CD4-positive, alpha-beta T cell treated with Interleukin-10 for 1 hour (primary cell): ENCODE results near the gene AMD1.
"Not testable (repeated sequence)": the region's sequence is repeated elsewhere in the genome, so short reads cannot be mapped to it uniquely, and the experiment has no call there.

Source experiments
- DNase-seq: peaks from one replicate; pipeline ENCODE4 v3.0.0-alpha.2; 2020

Gene AMD1

GRCh38 chr6:110873981-110874879, at the start of gene AMD1:
TSS of gene AMD1 (plus strand) at chr6:110874785. CDS start at chr6:110875106, 321 bp downstream.
- peak; percentile 97 for DNase-seq

DNA sequence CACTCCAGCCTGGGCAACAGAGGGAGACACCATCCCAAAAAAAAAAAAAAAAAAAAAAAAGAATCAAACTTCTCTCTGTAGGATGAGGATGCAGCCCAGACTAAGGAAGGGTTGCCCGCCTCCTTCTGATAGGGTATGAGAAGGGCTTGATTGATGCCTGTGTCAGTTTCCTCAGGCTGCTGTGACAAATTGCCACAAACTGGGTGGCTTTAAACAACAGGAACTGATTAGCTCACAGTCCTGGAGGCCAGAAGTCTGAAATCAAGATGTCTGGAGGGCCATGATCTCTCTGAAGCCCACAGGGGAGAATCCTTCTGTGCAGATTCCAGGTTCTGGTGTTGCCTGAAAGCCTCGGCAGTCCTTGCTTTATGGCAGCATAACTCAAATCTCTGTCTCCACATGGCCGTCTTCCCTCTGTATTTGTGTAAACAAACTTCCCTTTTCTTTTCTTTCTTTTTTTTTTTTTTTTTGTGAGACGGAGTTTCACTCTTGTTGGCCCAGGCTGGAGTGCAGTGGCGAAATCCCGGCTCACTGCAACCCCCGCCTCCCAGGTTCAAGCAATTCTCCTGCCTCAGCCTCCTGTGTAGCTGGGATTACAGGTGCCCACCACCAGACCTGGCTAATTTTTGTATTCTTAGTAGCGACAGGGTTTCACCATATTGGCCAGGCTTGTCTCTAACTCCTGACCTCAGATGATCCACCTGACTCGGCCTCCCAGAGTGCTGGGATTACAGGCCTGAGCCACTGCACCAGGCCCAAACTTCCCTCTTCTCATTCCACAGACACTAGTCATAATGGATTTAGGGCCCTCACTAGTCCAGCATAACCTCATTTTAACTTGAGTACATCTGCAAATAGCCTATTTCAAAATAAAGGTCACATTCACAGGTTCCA, 48.1 kb upstream of the AMD1 start:
- DNase-seq: no peak

DNA sequence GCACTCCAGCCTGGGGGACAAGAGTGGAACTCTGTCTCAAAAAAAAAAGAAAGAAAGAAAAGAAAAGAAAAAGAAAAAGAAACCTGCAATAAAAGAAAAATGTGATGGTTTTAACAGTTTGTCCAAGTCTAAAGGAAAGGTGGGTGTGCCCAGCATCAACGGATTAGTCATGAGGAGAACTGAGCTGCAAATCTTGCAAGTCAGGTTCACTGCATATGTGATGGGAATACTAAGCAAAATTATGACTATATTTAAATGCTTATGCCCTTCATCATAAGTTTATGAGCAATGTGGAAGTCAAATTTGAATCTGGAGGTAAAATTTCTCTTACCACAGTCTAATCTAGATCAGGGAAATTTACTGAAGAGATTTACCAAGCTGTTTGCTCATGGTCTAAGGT, 46.2 kb upstream of the AMD1 start:
- no peak for DNase-seq

- DNase-seq: no peak
Measured at GRCh38 chr6:110831405-110831804, 43.2 kb upstream of the AMD1 start.

DNA sequence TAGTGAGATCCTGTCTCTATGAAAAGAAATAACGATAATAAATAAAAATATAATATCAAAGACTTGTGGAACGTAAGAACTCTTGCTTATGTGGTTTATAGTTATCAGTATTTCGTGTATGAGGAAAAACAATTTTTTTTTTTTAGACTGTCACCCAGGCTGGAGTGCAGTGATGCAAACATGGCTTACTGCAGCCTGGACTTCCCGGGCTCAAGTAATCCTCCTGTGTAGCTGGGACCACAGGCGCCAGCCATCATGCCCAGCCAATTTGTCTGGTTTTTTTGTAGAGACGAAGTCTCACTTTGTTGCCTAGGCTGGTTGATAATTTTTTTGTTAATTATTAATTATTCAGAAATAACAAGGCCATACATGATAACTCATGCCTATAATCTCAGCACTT, 40.8 kb upstream of the AMD1 start:
- DNase-seq: no peak

DNA sequence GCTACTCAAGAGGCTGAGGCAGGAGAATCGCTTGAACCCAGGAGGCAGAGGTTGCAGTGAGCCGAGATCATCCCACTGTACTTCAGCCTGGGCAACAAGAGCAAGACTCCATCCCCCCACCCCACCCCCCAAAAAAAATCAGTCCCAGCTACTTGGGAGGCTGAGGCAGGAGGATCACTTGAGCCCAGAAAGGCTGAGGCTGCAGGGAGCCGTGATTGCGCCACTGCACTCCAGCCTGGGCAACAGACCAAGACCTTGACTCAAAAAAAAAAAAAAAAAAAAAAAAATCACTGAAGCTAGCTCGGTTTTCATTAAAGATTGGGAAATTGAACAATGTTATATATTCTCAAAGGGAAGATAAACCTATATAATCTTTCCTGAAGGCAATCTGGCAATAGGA, 38.8 kb upstream of the AMD1 start:
- DNase-seq: not testable (repeated sequence)

- DNase-seq: no peak
Measured at GRCh38 chr6:110841266-110841665, 33.3 kb upstream of the AMD1 start.

DNA sequence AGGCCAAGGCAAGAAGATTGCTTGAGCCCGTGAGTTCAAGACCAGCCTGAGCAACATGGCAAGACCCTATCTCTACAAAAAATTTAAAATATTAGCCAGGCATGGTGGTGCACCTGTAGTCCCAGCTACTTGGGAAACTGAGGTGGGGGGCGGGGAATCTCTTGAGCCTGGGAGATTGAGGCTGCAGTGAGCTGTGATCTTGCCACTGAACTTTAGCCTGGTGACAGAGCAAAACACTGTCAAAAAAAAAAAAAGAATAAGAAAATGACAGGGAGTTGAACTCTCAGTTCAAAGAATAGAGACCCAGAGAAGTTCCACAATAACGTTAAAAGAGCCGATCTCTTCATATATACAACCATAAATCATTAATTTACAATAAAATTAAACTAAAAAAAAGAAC, 24.8 kb upstream of the AMD1 start:
- no peak for DNase-seq

GRCh38 chr6:110852773-110853172, 21.8 kb upstream of the AMD1 start:
- DNase-seq: no peak

- DNase-seq: no peak
Measured at GRCh38 chr6:110853754-110854477, 20.7 kb upstream of the AMD1 start.

DNA sequence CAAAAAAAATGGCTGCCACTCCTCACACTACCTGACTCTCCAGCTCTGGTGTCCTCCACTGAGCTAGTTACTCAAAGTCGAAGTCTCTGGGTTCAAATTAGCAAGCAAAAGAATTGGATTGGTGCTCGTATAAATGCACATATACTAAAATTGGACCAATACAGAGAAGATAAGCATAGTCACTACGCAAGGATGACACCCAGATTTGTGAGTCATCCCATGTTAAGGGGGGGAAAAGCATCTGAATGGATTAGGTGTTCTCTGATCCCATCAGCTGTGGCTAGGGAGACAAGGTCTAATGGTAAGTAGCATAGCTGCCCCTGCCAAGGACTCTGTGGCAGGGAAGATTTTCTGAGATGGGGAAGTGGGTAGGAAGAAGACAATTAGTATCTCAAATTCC, 18.3 kb upstream of the AMD1 start:
- DNase-seq: no peak

DNA sequence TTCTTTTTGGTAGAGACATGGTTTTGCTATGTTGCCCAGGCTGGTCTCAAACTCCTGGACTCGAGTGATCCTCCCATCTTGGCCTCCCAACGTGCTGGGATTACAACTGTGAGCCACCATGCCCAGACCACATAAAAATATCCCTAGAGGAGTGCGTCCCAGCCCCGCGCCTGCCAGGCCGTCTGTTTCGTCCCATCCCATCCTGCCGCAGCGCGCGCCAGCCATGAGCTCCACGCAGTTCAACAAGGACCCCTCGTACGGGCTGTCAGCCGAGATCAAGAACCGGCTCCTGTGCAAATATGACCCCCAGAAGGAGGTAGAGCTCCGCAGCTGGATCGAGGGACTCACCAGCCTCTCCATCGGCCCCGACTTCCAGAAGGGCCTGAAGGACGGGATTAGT, 16.6 kb upstream of the AMD1 start:
- no peak for DNase-seq

DNA sequence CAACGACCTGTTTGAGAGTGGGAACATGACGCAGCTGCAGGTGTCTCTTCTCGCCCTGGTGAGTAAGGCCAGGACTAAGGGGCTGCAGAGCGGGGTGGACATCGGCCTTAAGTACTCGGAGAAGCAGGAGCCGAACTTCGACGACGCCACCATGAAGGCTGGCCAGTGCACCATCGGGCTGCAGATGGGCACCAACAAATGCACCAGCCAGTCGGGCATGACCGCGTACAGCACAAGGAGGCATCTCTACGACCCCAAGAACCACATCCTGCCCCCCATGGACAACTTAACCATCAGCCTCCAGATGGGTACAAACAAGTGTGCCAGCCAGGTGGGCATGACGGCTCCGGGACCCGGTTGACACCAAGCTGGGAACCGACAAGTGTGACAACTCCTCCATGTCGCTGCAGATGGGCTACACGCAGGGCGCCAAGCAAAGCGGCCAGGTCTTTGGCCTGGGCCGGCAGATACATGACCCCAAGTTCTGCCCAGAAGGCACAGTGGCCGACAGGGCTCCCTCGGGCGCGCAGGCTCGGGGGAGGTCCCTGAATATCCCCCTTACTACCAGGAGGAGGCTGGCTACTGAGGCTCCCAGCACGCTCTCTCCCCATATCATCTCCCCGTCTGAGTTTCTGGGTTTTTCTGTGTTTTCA, 15.9 kb upstream of the AMD1 start:
- DNase-seq: no peak

DNA sequence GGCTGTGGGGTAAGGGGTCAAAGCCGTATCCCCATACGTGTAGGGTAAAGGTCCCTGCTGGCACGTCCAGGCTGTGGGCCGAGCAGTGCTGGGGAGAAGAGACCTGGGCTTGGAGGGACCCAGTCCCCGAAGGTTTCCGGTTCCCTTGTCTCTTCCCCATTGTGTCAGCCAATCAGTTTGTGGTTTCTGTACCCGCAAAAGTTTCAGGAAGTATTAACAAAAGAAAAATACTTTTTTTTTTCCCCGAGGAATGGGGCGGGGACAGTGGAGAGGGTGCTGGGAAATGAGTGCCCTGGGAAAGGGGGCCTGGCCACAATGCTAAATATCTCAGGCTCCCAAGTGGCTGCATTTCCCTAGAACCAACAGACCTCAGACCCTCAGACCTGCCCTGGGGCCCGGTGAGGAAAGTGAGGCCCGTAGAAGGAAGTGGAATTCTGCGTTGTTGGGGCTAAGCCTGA, 15.2 kb upstream of the AMD1 start:
- DNase-seq: no peak

- no peak for DNase-seq
Measured at GRCh38 chr6:110864824-110865223, 9.8 kb upstream of the AMD1 start.

- DNase-seq: no peak
Measured at GRCh38 chr6:110874880-110875547, 429 bp downstream of the AMD1 start.

GRCh38 chr6:110875548-110876169, 1.1 kb downstream of the AMD1 start:
- peak; percentile 69 for DNase-seq

- DNase-seq: peak; percentile 68
Measured at GRCh38 chr6:110876170-110876773, 1.7 kb downstream of the AMD1 start.

- no peak for DNase-seq
Measured at GRCh38 chr6:110876806-110877564, 2.4 kb downstream of the AMD1 start.

DNA sequence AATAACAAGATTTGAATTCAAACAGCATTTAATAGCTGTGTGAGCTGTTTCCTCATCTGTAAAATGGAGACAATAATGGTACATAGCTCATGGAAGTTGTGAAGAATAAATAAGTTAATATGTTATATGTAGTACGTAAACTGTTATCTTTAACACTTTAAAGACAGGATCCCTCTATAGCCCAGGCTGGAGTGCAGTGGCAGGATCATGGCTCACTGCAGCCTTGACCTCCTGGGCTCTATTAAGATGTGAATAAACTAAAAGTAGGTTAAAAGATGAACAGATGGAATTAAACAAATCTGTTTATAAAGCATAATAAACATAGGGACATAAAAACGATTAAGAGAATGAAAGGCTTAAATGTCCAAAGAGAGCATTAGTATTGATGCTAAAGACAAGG, 3.0 kb downstream of the AMD1 start:
- DNase-seq: no peak
